ENCODE measurements around the gene AKR1E2.
A peak's percentile ranks its signal among the peaks of the same experiment; 100 is the strongest.

Gene AKR1E2

DNA sequence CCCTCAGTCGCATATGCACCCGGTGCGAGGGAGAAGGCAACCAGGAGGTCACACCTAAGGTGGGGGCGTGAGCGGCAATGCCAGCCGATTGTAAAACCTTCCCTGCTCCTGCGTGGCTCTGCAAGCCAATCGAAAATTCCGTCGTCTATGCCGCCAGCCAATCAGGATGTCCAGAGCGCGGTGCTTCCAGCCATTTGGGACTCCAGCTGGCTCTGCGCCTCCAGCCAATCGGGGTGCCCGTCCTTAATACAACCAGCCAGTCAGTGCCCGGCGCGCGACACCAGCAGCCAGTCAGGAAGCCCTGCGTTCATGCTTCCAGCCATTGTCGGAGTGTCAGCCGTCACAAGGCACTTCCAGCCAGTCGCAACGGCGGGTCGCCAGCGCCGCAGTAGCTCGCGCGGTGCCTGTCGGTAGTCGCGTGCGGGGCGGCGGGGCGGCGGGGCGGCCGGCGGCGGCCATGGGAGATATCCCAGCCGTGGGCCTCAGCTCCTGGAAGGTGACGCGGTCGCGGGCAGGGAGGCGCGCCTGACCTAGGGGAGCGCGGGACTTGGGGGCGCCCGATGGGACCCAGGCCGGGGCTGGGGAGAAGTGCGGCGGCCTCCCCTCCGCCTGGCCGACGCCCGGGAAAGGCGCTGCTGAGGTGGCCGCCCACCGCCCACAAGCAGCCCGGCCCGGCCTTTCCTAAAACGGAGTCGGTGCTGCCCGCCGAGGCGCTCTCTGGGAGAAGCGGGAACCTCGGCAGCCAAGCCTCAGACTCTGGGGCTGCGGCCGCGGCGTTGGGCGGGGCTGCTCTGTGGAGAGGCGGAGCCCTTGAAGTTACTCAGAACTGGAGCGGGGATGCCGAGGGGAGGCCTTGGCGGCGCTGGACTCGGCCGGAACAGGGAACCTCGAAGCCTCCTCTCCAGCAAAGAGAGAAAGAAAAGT is at the start of gene AKR1E2:
Gene AKR1E2 (plus strand): TSS at position 340 of the 924 bp plus-strand sequence. CDS start 118 bp downstream, at position 458.
- peak; percentile 60 for DNase-seq (ENCODE audit: low read depth, low spot score)

GRCh38 chr10:4776234-4776638 is 49.8 kb upstream of the AKR1E2 start:
- DNase-seq (ENCODE audit: low read depth, low spot score): no peak

- no peak for DNase-seq (ENCODE audit: low read depth, low spot score)
These were observed 47.2 kb upstream of the AKR1E2 start for GRCh38 chr10:4778761-4779160.

DNA sequence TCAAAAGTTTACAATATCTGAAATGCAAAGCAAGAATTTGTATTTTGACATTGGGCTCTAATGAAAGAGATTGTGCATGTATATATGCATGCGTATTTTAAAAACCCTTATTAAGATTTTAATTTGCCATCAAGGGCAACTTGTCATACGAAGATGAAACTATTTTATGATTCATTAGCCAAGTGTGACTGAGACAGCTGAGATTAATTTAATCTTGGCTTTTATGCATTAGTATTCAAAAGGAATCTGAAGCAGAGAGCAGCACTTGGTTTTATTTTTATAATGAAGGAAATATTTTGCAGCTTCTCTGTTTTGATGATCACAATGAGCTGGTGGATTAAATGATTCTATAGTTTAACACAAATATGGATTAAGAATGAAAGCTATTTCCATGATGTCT is 45.9 kb upstream of the AKR1E2 start:
- DNase-seq (ENCODE audit: low read depth, low spot score): no peak

DNA sequence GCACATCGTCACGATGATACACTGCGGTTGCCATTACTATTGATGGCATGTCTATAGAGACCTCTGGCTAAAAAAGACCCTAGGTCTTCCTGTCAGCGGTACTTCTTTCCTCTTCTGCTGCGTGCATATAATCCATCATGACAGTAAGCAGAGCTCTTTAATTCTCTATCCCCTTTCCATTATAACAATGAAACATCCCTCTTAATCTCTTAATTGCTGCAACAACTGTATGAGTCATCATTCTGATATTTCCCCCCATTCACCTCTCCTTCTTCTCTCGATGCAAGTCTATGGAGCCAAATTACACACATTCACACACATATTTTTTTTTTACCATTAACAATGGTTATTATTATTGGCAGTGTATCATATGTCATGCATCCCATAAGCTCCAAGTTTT is 45.2 kb upstream of the AKR1E2 start:
- no peak for DNase-seq (ENCODE audit: low read depth, low spot score)

DNA sequence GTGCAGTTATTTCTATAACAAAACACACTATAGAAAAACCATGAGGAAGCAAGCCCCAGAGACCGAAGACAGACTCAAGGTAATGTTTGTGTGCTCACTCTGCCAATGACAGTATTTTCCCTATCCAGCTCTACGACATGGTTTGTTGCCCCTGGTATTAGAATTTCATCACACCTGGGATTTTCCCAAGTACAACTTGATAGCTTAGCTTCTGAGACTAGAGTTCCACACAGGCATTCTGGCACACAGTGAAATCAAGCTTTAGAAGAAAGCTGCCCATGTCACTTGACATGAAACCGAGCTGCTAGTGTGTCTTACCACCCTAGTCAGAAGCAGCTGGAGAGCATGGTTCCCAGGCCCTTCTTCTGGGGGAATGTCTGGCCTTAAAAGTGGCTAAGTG is 44.1 kb upstream of the AKR1E2 start:
- no peak for DNase-seq (ENCODE audit: low read depth, low spot score)

GRCh38 chr10:4784667-4785333 is 41.2 kb upstream of the AKR1E2 start:
- no peak for DNase-seq (ENCODE audit: low read depth, low spot score)

- no peak for DNase-seq (ENCODE audit: low read depth, low spot score)
These were observed 39.8 kb upstream of the AKR1E2 start for GRCh38 chr10:4786043-4786839.

DNA sequence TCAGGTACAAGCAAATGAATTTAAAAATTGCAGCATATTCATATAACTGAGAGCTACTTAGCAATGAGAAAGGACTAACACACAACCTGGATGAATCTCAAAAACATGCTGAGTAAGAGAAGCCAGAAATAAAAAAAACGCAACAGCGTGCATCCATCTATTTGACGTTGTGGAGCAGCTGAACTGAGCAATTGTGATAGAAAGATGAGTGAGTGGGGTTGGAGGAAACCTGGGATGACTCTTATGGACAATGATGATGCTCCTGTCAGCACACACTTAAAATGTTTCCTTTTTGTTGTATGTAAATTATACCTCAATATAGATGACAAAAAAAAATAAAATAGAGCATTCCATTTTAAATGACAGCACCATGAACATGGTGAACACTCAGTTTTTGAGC is 36.0 kb upstream of the AKR1E2 start:
- DNase-seq (ENCODE audit: low read depth, low spot score): no peak

DNA sequence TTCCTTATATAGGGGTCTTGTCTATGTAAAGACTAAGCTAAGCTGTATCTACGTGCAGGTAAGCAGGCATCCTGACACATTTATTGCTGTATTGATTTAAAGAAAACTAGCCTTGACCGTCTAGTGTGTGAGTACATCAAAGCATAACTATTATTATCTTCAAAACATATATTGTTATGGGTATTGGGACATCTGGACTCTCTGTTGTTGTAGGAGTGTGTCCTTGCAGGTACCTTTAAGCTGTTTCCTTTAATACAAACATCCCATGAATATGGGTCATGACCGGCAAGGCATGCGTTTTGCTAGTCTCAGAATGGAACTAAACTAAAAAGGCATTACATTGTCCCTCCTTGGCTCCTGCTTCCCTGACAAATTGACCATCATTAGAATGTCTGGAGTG is 35.1 kb upstream of the AKR1E2 start:
- no peak for DNase-seq (ENCODE audit: low read depth, low spot score)

DNA sequence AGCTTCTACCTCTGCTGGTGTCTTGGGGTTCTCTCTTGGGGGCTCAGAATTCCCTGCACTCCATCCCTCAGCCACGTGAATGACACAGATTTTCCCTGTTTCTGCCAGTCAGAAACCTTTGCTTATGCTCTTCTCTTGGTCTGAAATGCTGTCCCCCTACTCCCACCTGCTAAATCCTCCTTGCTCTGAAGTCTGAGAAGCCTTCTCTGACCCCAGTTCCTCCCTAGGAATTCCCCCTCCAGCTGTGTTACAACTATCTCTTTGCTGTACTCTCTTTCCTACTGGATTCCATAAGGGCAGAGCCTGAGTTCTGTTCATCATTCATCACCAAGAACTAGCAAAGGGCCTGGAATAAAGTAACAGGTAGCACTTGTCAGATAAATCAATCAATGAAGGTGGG is 33.6 kb upstream of the AKR1E2 start:
- no peak for DNase-seq (ENCODE audit: low read depth, low spot score)

GRCh38 chr10:4801405-4801804 is 24.6 kb upstream of the AKR1E2 start:
- no peak for DNase-seq (ENCODE audit: low read depth, low spot score)

DNA sequence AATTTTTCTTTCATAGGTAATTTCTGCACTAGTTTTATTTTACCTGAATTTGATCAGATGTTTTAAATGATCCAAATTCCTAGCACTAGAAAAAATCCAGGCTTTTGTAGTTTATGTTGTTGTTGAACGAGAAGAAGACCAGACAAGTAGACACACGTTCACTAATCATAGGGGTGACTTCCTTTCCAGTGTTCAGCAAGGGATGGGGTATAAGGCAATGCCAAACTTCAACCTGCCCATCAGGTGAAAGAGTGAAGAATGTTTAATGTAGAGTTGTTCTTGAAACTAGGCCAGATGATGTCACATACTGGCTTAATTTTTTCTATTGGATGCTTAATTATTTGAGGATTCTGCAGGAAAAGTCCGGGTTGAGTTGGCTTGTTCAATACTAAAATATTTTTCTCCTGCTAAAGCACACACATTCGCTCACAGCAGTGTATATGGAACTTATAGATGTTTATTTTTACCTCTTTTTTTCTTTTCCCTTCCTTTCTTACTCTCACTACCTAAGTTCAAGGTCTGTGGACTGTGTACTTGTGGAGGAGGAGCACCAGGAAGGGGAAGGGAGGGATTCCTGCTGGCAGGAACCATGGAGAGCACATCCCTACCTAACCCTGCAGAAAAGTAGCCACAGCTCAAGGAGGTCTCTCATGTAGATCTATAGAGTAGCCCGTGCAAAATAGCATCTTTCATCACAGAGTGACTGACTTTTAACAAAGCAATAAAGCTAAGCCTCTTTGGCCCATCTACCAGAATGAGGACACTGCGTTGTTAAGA is 23.1 kb upstream of the AKR1E2 start:
- DNase-seq (ENCODE audit: low read depth, low spot score): no peak

DNA sequence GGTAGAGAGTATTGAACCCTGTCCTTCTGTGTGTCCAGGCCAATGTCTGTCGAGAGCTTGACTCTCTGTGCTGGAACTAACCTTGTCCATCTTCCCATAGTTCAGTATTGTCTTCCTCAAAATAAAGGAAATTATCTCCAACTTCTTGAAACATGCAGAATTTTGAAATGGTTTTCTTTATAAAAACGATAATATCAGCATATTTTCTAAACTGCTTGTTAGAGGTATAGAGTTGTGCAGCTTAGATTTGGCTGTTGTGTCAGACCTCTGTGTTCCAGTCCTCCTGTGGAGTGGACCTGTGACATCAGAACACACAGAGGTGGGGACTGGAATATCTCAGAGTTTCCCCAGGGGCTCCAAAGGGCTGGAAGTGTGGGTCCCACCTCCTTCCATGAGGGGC is 22.2 kb upstream of the AKR1E2 start:
- DNase-seq (ENCODE audit: low read depth, low spot score): no peak

DNA sequence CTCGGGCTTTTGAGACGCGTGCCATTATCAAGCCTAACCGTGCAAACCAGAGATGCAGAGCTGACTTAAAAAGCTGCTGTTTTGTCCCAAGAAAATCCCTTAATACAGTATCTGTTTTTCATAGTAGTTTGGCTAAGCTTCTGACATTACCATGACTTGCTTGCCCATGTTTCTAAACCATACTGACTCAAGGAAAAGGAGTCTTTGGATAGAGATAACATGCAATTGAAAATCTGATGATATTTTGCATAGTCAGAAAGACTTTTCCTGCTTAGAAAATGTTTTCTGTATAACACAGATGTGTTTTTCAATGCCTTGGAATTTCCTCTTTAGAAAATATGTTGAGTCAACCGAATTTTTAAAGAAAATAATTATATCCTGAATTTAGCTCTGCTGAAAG is 21.5 kb upstream of the AKR1E2 start:
- no peak for DNase-seq (ENCODE audit: low read depth, low spot score)

DNA sequence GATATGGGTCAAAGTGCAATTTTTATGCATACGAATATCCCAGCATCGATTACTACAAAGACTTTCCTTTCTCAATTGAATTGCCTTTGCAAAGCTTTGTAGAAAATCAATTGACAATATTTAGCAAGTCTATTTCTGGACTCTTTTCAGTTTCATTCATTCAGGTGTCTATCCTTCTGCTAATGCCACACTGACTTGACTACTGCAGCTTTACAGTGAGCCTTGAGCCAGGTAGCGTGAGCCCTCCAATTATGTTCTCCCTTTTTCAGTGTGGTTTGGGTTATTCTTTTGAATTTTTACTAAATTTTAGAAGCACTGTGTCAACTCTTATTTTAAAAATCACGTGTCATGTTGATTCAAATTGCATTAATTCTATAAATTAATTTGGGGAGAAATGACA is 19.5 kb upstream of the AKR1E2 start:
- DNase-seq (ENCODE audit: low read depth, low spot score): no peak

DNA sequence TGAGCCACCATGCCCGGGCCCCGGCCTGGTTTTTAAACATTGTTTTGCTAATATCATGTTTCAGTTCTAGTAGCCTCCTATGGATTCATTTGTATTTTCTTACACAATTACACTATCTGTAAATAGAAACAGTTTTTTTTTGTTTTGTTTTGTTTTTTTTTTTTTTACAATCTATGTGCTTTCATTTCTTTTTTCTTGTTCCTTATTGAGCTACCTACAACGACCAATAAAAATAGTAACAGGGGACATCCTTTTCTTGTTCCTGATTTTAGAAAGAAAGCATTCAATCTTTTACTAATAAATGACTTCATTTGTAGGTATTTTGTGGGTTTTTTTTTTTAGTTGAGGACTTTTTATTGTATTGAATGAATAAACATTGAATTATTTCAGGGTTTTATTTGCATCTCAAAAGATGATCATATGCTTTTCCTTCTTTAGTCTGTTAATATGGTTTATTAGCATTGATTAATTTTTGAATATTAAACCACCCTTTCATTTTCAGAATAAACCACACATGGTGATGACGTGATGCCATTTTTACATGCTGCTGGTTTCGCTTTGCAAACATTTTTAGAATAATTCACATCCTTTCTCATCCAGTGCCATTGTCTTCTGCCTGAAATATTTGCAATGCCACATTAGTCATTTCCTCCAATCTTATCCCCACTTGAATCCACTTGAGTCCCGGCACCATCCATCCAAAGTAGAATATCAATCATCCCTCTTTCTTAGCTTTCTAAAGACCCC is 18.1 kb upstream of the AKR1E2 start:
- no peak for DNase-seq (ENCODE audit: low read depth, low spot score)

- no peak for DNase-seq (ENCODE audit: low read depth, low spot score)
These were observed 16.9 kb upstream of the AKR1E2 start for GRCh38 chr10:4809156-4809555.

- no peak for DNase-seq (ENCODE audit: low read depth, low spot score)
These were observed 15.9 kb upstream of the AKR1E2 start for GRCh38 chr10:4810092-4810491.

DNA sequence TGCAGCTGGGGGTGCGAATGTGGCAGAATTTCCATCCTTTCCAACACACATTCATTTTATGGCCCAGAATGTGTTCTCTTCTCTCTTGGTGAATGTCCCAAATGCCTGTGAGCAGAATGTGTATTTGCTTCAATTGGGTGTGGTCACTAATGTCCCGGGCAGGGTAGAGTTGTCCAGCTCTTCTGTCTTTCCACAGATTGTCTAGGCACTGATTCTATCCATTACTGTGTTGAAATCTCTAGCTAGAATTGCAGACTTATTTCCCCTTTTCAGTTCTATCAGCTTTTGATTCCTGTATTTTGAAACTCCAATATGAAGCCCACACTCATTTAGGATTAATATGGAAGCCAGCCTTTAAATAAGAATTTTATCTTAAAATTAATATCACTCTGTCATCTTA is 14.0 kb upstream of the AKR1E2 start:
- DNase-seq (ENCODE audit: low read depth, low spot score): no peak

- no peak for DNase-seq (ENCODE audit: low read depth, low spot score)
These were observed 13.0 kb upstream of the AKR1E2 start for GRCh38 chr10:4813023-4813422.
